Measurements from ENCODE around the gene NOXA1. TPM values are rescaled to one million over a fixed set of nuclear protein-coding genes. Genes with fewer than 3 reads are reported as not detected.

The NOXA1 gene
- total and polyA plus RNA-seq, 9 of the 15 experiments (the other 6 are each of a cell fraction or from before 2014, with no cell fraction given) = 0.07 to 1.2 (median 0.20) TPM; not detected in 4

DNA sequence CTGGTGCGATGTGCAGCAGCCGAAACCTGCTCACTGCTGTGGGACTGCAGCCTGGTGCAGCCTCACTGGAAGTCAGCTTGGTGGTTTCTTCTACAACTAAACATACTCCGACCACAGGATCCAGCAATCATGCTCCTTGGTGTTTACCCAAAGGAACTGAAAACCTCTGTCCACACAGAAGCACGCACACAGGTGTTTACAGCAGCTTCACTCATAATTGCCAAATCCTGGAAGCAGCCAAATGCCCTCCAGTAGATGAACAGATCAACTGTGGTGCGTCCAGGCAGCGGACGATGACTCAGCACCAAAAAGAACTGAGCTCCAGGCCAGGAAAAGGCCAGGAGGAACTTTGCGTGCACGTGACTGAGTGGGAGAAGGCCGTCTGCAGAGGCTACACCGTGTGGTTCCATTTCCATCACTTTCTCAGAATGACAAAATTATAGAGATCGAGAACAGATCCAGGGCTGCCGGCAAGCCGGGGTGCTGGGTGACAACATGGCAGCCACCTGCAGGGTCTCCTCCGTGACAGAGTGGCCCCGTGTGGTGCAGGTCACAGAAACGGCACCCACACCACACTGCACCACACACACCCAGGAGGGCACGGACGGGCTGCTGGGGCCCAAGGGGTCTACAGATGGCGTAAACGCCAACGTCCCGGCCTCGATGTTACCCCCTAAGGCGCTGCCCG, 59.0 kb downstream of the NOXA1 start (continued):
- no peak for TF ChIP-seq MYNN (IDR thresholded peaks at IDR 0.05)
- TF ChIP-seq MYNN (CRISPR knock-in tag; IDR thresholded peaks at IDR 0.05) = no peak
- peak; percentile 0; the same call in 1 of the 2 replicates for TF ChIP-seq BCOR (IDR thresholded peaks at IDR 0.05)
- TF ChIP-seq TCF7 (IDR thresholded peaks at IDR 0.05; ENCODE audit: borderline replicate concordance) = no peak
- TF ChIP-seq HSF4 (CRISPR knock-in tag; IDR thresholded peaks at IDR 0.05; ENCODE audit: borderline replicate concordance) = no peak
- no peak for TF ChIP-seq SREBF2 (CRISPR knock-in tag; IDR thresholded peaks at IDR 0.05)
- TF ChIP-seq TCF15 (CRISPR knock-in tag; IDR thresholded peaks at IDR 0.05) = no peak
- no peak for TF ChIP-seq CHD1 (IDR thresholded peaks at IDR 0.05; ENCODE audit: low read length)
- 0 out of 2 replicates have a peak, but pooled peaks have one; percentile 26 for TF ChIP-seq HDAC8 (tag; IDR thresholded peaks at IDR 0.05)
- TF ChIP-seq JUNB (CRISPR knock-in tag; conservative IDR thresholded peaks at IDR 0.05) = 0 out of 2 replicates have a peak, but pooled peaks have one; percentile 56
- TF ChIP-seq, protein P1, sequence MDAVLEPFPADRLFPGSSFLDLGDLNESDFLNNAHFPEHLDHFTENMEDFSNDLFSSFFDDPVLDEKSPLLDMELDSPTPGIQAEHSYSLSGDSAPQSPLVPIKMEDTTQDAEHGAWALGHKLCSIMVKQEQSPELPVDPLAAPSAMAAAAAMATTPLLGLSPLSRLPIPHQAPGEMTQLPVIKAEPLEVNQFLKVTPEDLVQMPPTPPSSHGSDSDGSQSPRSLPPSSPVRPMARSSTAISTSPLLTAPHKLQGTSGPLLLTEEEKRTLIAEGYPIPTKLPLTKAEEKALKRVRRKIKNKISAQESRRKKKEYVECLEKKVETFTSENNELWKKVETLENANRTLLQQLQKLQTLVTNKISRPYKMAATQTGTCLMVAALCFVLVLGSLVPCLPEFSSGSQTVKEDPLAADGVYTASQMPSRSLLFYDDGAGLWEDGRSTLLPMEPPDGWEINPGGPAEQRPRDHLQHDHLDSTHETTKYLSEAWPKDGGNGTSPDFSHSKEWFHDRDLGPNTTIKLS (IDR thresholded peaks at IDR 0.05; ENCODE audit: borderline replicate concordance, low read depth) = 0 out of 2 replicates have a peak, but pooled peaks have one; percentile 32
- TF ChIP-seq ZNF699 (CRISPR knock-in tag; IDR thresholded peaks at IDR 0.05; ENCODE audit: insufficient replicate concordance) = no peak
- no peak; the same call in 1 of the 2 replicates for TF ChIP-seq ERF (CRISPR knock-in tag; IDR thresholded peaks at IDR 0.05)
- peak; percentile 61; the same call in 1 of the 2 replicates for TF ChIP-seq ZNF583 (CRISPR knock-in tag; IDR thresholded peaks at IDR 0.05)
- no peak for TF ChIP-seq HES1 (IDR thresholded peaks at IDR 0.05; ENCODE audit: low read depth)
- TF ChIP-seq ZNF717 (CRISPR knock-in tag; IDR thresholded peaks at IDR 0.05) = no peak
- TF ChIP-seq GABPB1 (CRISPR knock-in tag; IDR thresholded peaks at IDR 0.05) = no peak
- no peak for TF ChIP-seq GATAD2B (IDR thresholded peaks at IDR 0.05; ENCODE audit: borderline replicate concordance)
- TF ChIP-seq, protein P2, sequence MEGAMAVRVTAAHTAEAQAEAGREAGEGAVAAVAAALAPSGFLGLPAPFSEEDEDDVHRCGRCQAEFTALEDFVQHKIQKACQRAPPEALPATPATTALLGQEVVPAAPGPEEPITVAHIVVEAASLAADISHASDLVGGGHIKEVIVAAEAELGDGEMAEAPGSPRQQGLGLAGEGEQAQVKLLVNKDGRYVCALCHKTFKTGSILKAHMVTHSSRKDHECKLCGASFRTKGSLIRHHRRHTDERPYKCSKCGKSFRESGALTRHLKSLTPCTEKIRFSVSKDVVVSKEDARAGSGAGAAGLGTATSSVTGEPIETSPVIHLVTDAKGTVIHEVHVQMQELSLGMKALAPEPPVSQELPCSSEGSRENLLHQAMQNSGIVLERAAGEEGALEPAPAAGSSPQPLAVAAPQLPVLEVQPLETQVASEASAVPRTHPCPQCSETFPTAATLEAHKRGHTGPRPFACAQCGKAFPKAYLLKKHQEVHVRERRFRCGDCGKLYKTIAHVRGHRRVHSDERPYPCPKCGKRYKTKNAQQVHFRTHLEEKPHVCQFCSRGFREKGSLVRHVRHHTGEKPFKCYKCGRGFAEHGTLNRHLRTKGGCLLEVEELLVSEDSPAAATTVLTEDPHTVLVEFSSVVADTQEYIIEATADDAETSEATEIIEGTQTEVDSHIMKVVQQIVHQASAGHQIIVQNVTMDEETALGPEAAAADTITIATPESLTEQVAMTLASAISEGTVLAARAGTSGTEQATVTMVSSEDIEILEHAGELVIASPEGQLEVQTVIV (CRISPR knock-in tag; IDR thresholded peaks at IDR 0.05; ENCODE audit: borderline replicate concordance) = no peak
- TF ChIP-seq, protein P3, sequence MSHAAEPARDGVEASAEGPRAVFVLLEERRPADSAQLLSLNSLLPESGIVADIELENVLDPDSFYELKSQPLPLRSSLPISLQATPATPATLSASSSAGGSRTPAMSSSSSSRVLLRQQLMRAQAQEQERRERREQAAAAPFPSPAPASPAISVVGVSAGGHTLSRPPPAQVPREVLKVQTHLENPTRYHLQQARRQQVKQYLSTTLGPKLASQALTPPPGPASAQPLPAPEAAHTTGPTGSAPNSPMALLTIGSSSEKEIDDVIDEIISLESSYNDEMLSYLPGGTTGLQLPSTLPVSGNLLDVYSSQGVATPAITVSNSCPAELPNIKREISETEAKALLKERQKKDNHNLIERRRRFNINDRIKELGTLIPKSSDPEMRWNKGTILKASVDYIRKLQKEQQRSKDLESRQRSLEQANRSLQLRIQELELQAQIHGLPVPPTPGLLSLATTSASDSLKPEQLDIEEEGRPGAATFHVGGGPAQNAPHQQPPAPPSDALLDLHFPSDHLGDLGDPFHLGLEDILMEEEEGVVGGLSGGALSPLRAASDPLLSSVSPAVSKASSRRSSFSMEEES (CRISPR knock-in tag; IDR thresholded peaks at IDR 0.05) = peak; percentile 94
- TF ChIP-seq POLR3A (IDR thresholded peaks at IDR 0.05; ENCODE audit: borderline replicate concordance, extremely low read depth, insufficient read depth, insufficient read length) = no peak
- no peak for TF ChIP-seq CREB1 (IDR thresholded peaks at IDR 0.05)
- TF ChIP-seq CREB1 (CRISPR knock-in tag; IDR thresholded peaks at IDR 0.05) = no peak
